ENCODE results near the gene PC. TPM values are rescaled to one million over a fixed set of nuclear protein-coding genes. Genes with fewer than 3 reads are reported as not detected.
A peak's percentile ranks its signal among the peaks of the same experiment; 100 is the strongest.

PC gene
- total and polyA plus RNA-seq, 7 experiments from 2014 or later = 4.9 to 11.2 (median 9.5) TPM

- Histone ChIP-seq H3K27ac (ENCODE audit: low read depth, low read length) (no peak overlapping the region), H3K9me3 (ENCODE audit: control insufficient read depth in 2 of 3, low read length in 3 of 3) (no peaks in the 10 kb centered on the region), H3K4me3 (ENCODE audit: low read length) (no peak overlapping the region), H3K27me3 (ENCODE audit: control insufficient read depth in 2 of 2, insufficient read depth in 2 of 2, low read length in 2 of 2) (no peaks in the 10 kb centered on the region), H3K36me3 (ENCODE audit: control insufficient read depth in 2 of 3, insufficient read depth in 3 of 3, low read length in 3 of 3) (no peaks in the 10 kb centered on the region), H3K4me1 (ENCODE audit: control insufficient read depth in 2 of 2, insufficient read depth in 2 of 2, low read length in 2 of 2) (no peaks in the 10 kb centered on the region)
- Mint-ChIP-seq H3K36me3 (peaks cover 0 to 4% (median 0%) of the 10 kb centered on the region in 5 donors), H3K27ac (peak overlapping the region in 2 of 9 donors; percentile 36), H3K4me3 (no peak overlapping the region), H3K4me1 (peaks cover 0 to 6% (median 0%) of the 10 kb centered on the region in 7 donors), H3K9me3 (no peaks in the 10 kb centered on the region), H3K27me3 (peaks cover 0 to 8% (median 2%) of the 10 kb centered on the region in 5 donors)
- ChIA-PET POLR2A (no interaction called here), CTCF (no interaction called here)
- intact Hi-C loops (cut with micrococcal nuclease) = loop anchor here in 1 of 2 donors (10.0 kb wide), 1 partner anchor 61 kb away; no protein-coding TSS in a partner anchor
- ATAC-seq = no peak
- DNase-seq = no peak
Observed at GRCh38 chr11:66933531-66933930, 24.7 kb downstream of the PC start.

- no peaks in the 10 kb centered on the region for H3K27me3 ChIP-seq (ENCODE audit: control insufficient read depth in 2 of 2, insufficient read depth in 2 of 2, low read length in 2 of 2)
- H3K27me3 Mint-ChIP-seq = peaks cover 0 to 8% (median 2%) of the 10 kb centered on the region in 5 donors
- ChIA-PET CTCF (no interaction called here), POLR2A (no interaction called here)
- peaks cover 0 to 3% (median 0%) of the 10 kb centered on the region in 5 donors for H3K36me3 Mint-ChIP-seq
- H3K4me1 ChIP-seq (ENCODE audit: control insufficient read depth in 2 of 2, insufficient read depth in 2 of 2, low read length in 2 of 2) = no peaks in the 10 kb centered on the region
- H3K4me1 Mint-ChIP-seq = peaks cover 0 to 6% (median 0%) of the 10 kb centered on the region in 7 donors
- H3K9me3 ChIP-seq (ENCODE audit: control insufficient read depth in 2 of 3, low read length in 3 of 3) = no peaks in the 10 kb centered on the region
- H3K4me3 Mint-ChIP-seq = no peak overlapping the region
- H3K9me3 Mint-ChIP-seq = no peaks in the 10 kb centered on the region
- intact Hi-C loops (cut with micrococcal nuclease) = loop anchor here in 1 of 2 donors (10.0 kb wide), 1 partner anchor 62 kb away; no protein-coding TSS in a partner anchor
- no peak overlapping the region for H3K4me3 ChIP-seq (ENCODE audit: low read length)
- no peak overlapping the region for H3K27ac ChIP-seq (ENCODE audit: low read depth, low read length)
- no peaks in the 10 kb centered on the region for H3K36me3 ChIP-seq (ENCODE audit: control insufficient read depth in 2 of 3, insufficient read depth in 3 of 3, low read length in 3 of 3)
- no peak overlapping the region for H3K27ac Mint-ChIP-seq
- no peak for ATAC-seq
- DNase-seq = no peak
Observed at GRCh38 chr11:66932543-66932942, 25.6 kb downstream of the PC start.

- H3K4me1 Mint-ChIP-seq = peaks cover 0 to 6% (median 0%) of the 10 kb centered on the region in 7 donors
- H3K9me3 ChIP-seq (ENCODE audit: control insufficient read depth in 2 of 3, low read length in 3 of 3) = no peaks in the 10 kb centered on the region
Observed at GRCh38 chr11:66929753-66930152, 28.4 kb downstream of the PC start.

GRCh38 chr11:66924272-66924671, 33.9 kb downstream of the PC start:
- ChIA-PET POLR2A (no interaction called here), CTCF (no interaction called here)
- peaks cover 0 to 7% (median 0%) of the 10 kb centered on the region in 11 donors for H3K9me3 Mint-ChIP-seq
- DNase-seq (no peak), ATAC-seq (no peak)
- intact Hi-C loops (cut with micrococcal nuclease) = no loop called here
- H3K27me3 Mint-ChIP-seq = no peaks in the 10 kb centered on the region
- Histone ChIP-seq H3K9me3 (ENCODE audit: control insufficient read depth in 2 of 3, low read length in 3 of 3) (no peaks in the 10 kb centered on the region), H3K27ac (ENCODE audit: low read depth, low read length) (no peak overlapping the region), H3K27me3 (ENCODE audit: control insufficient read depth in 2 of 2, insufficient read depth in 2 of 2, low read length in 2 of 2) (no peaks in the 10 kb centered on the region), H3K36me3 (ENCODE audit: control insufficient read depth in 2 of 3, insufficient read depth in 3 of 3, low read length in 3 of 3) (no peaks in the 10 kb centered on the region), H3K4me1 (ENCODE audit: control insufficient read depth in 2 of 2, insufficient read depth in 2 of 2, low read length in 2 of 2) (no peaks in the 10 kb centered on the region), H3K4me3 (ENCODE audit: low read length) (no peak overlapping the region)
- H3K4me1 Mint-ChIP-seq = peaks cover 0 to 1% (median 0%) of the 10 kb centered on the region in 7 donors
- no peak overlapping the region for H3K27ac Mint-ChIP-seq
- H3K36me3 Mint-ChIP-seq = peaks cover 0 to 14% (median 4%) of the 10 kb centered on the region in 5 donors
- no peak overlapping the region for H3K4me3 Mint-ChIP-seq

More at GRCh38 chr11:66929753-66930152, 28.4 kb downstream of the PC start:
- Histone ChIP-seq H3K27me3 (ENCODE audit: control insufficient read depth in 2 of 2, insufficient read depth in 2 of 2, low read length in 2 of 2) (no peaks in the 10 kb centered on the region), H3K4me1 (ENCODE audit: control insufficient read depth in 2 of 2, insufficient read depth in 2 of 2, low read length in 2 of 2) (no peaks in the 10 kb centered on the region), H3K36me3 (ENCODE audit: control insufficient read depth in 2 of 3, insufficient read depth in 3 of 3, low read length in 3 of 3) (no peaks in the 10 kb centered on the region), H3K4me3 (ENCODE audit: low read length) (no peak overlapping the region), H3K27ac (ENCODE audit: low read depth, low read length) (no peak overlapping the region)
- Mint-ChIP-seq H3K9me3 (peaks cover 0 to 3% (median 0%) of the 10 kb centered on the region in 11 donors), H3K27me3 (peaks cover 0 to 8% (median 0%) of the 10 kb centered on the region in 5 donors), H3K36me3 (peaks cover 0 to 4% (median 2%) of the 10 kb centered on the region in 5 donors), H3K27ac (no peak overlapping the region), H3K4me3 (no peak overlapping the region)
- ATAC-seq (no peak), DNase-seq (no peak)
- intact Hi-C loops (cut with micrococcal nuclease) = loop anchor here in 1 of 2 donors (10.0 kb wide), 1 partner anchor 65 kb away; no protein-coding TSS in a partner anchor
- ChIA-PET POLR2A (no interaction called here), CTCF (interaction anchor here (0.7 kb wide), 1 partner anchor 133 kb away, joined by 6 read pairs; no protein-coding TSS in a partner anchor)

GRCh38 chr11:66922551-66922950, 35.6 kb downstream of the PC start:
- Histone ChIP-seq H3K4me3 (ENCODE audit: low read length) (no peak overlapping the region), H3K4me1 (ENCODE audit: control insufficient read depth in 2 of 2, insufficient read depth in 2 of 2, low read length in 2 of 2) (no peaks in the 10 kb centered on the region), H3K27me3 (ENCODE audit: control insufficient read depth in 2 of 2, insufficient read depth in 2 of 2, low read length in 2 of 2) (no peaks in the 10 kb centered on the region), H3K36me3 (ENCODE audit: control insufficient read depth in 2 of 3, insufficient read depth in 3 of 3, low read length in 3 of 3) (no peaks in the 10 kb centered on the region), H3K27ac (ENCODE audit: low read depth, low read length) (no peak overlapping the region), H3K9me3 (ENCODE audit: control insufficient read depth in 2 of 3, low read length in 3 of 3) (no peaks in the 10 kb centered on the region)
- Mint-ChIP-seq H3K9me3 (peaks cover 0 to 7% (median 0%) of the 10 kb centered on the region in 11 donors), H3K36me3 (peaks cover 0 to 14% (median 4%) of the 10 kb centered on the region in 5 donors), H3K27ac (no peak overlapping the region), H3K4me1 (peaks cover 0 to 1% (median 0%) of the 10 kb centered on the region in 7 donors), H3K4me3 (no peak overlapping the region), H3K27me3 (no peaks in the 10 kb centered on the region)
- ATAC-seq = no peak
- intact Hi-C loops (cut with micrococcal nuclease) = no loop called here
- ChIA-PET CTCF (no interaction called here), POLR2A (no interaction called here)
- no peak for DNase-seq

- Mint-ChIP-seq H3K27ac (no peak overlapping the region), H3K9me3 (peaks cover 0 to 7% (median 0%) of the 10 kb centered on the region in 11 donors), H3K4me3 (no peak overlapping the region), H3K4me1 (peaks cover 0 to 1% (median 0%) of the 10 kb centered on the region in 7 donors), H3K27me3 (no peaks in the 10 kb centered on the region), H3K36me3 (peaks cover 0 to 14% (median 4%) of the 10 kb centered on the region in 5 donors)
- intact Hi-C loops (cut with micrococcal nuclease) = no loop called here
- ChIA-PET CTCF (no interaction called here), POLR2A (no interaction called here)
- H3K4me3 ChIP-seq (ENCODE audit: low read length) = no peak overlapping the region
- DNase-seq = no peak
- no peaks in the 10 kb centered on the region for H3K27me3 ChIP-seq (ENCODE audit: control insufficient read depth in 2 of 2, insufficient read depth in 2 of 2, low read length in 2 of 2)
- no peaks in the 10 kb centered on the region for H3K9me3 ChIP-seq (ENCODE audit: control insufficient read depth in 2 of 3, low read length in 3 of 3)
- H3K36me3 ChIP-seq (ENCODE audit: control insufficient read depth in 2 of 3, insufficient read depth in 3 of 3, low read length in 3 of 3) = no peaks in the 10 kb centered on the region
- no peak for ATAC-seq
- H3K4me1 ChIP-seq (ENCODE audit: control insufficient read depth in 2 of 2, insufficient read depth in 2 of 2, low read length in 2 of 2) = no peaks in the 10 kb centered on the region
- H3K27ac ChIP-seq (ENCODE audit: low read depth, low read length) = no peak overlapping the region
Observed at GRCh38 chr11:66920978-66921784, 37.0 kb downstream of the PC start.

Data from naive thymus-derived CD4-positive, alpha-beta T cell (primary cell).